Neural crest cell (in vitro differentiated cells): ENCODE results near the gene AFM. TPM values are rescaled to one million over a fixed set of nuclear protein-coding genes. Genes with fewer than 3 reads are reported as not detected.

Experiments used
- DNase-seq: peaks from one replicate; pipeline ENCODE4 v3.0.0; 2021; ENCODE audit warnings: low read depth, mixed read lengths, low spot score
- H3K27ac Mint-ChIP-seq: one replicate; pipeline ENCODE4 v1.8.0; 2021; ENCODE audit warnings: mild to moderate bottlenecking, mixed read lengths; ENCODE audit not compliant: unreplicated experiment
- H3K27me3 Mint-ChIP-seq: 2 replicates; pipeline ENCODE4 v1.8.0; 2021; ENCODE audit warnings: low read depth, mild to moderate bottlenecking, mixed read lengths
- H3K36me3 Mint-ChIP-seq: 2 replicates; pipeline ENCODE4 v1.8.0; 2021; ENCODE audit warnings: low read depth, mild to moderate bottlenecking, mixed read lengths
- H3K4me1 Mint-ChIP-seq: 2 replicates; pipeline ENCODE4 v1.8.0; 2021; ENCODE audit warnings: mixed read lengths
- H3K4me3 Mint-ChIP-seq: one replicate; pipeline ENCODE4 v1.8.0; 2021; ENCODE audit warnings: mild to moderate bottlenecking, mixed read lengths
- H3K9me3 Mint-ChIP-seq: 2 replicates; pipeline ENCODE4 v1.8.0; 2021; ENCODE audit warnings: mixed read lengths
- CTCF ChIP-seq: fragments of 200-600 bp; sonication (generic); conservative IDR thresholded peaks from 2 replicates; pipeline ENCODE4 v1.5.0; 2021; ENCODE audit warnings: antibody characterized with exemption, mild to moderate bottlenecking
- total RNA-seq: library from RNA; stranded (reverse); gene quantifications from 2 replicates; pipeline ENCODE4 v1.2.1, GENCODE V29; 2021

AFM gene
- total RNA-seq, 1 donor from 2014 or later: not detected

- Mint-ChIP-seq H3K9me3 (no peaks in the 10 kb centered on the region), H3K27ac (no peak overlapping the region)
These were observed 25.1 kb upstream of the AFM start for GRCh38 chr4:73456177-73457022.

GRCh38 chr4:73458184-73459047 lies 23.1 kb upstream of the AFM start:
- Mint-ChIP-seq H3K27ac (no peak overlapping the region), H3K4me1 (no peaks in the 10 kb centered on the region), H3K9me3 (no peaks in the 10 kb centered on the region), H3K4me3 (no peak overlapping the region), H3K27me3 (no peaks in the 10 kb centered on the region), H3K36me3 (no peaks in the 10 kb centered on the region)
- no peak for TF ChIP-seq CTCF
- no peak for DNase-seq

More at GRCh38 chr4:73456177-73457022, 25.1 kb upstream of the AFM start:
- no peak overlapping the region for H3K4me3 Mint-ChIP-seq
- no peak for TF ChIP-seq CTCF
- H3K27me3 Mint-ChIP-seq: no peaks in the 10 kb centered on the region
- no peaks in the 10 kb centered on the region for H3K36me3 Mint-ChIP-seq
- DNase-seq: no peak
- no peaks in the 10 kb centered on the region for H3K4me1 Mint-ChIP-seq

GRCh38 chr4:73459048-73459421 lies 22.5 kb upstream of the AFM start:
- Mint-ChIP-seq H3K36me3 (peaks cover 2% of the 10 kb centered on the region), H3K4me3 (no peak overlapping the region), H3K4me1 (no peaks in the 10 kb centered on the region)

GRCh38 chr4:73460913-73461522 lies 20.5 kb upstream of the AFM start:
- no peak overlapping the region for H3K27ac Mint-ChIP-seq
- H3K4me3 Mint-ChIP-seq: no peak overlapping the region
- peaks cover 2% of the 10 kb centered on the region for H3K4me1 Mint-ChIP-seq
- no peak for DNase-seq
- no peaks in the 10 kb centered on the region for H3K27me3 Mint-ChIP-seq
- H3K9me3 Mint-ChIP-seq: peaks cover 8% of the 10 kb centered on the region
- H3K36me3 Mint-ChIP-seq: peaks cover 2% of the 10 kb centered on the region
- no peak for TF ChIP-seq CTCF

More at GRCh38 chr4:73459048-73459421, 22.5 kb upstream of the AFM start:
- no peak for TF ChIP-seq CTCF
- Mint-ChIP-seq H3K27ac (no peak overlapping the region), H3K9me3 (no peaks in the 10 kb centered on the region), H3K27me3 (no peaks in the 10 kb centered on the region)
- DNase-seq: no peak

- Mint-ChIP-seq H3K27ac (no peak overlapping the region), H3K4me3 (no peak overlapping the region), H3K36me3 (peaks cover 5% of the 10 kb centered on the region), H3K9me3 (peaks cover 20% of the 10 kb centered on the region), H3K4me1 (peaks cover 5% of the 10 kb centered on the region), H3K27me3 (peaks cover 7% of the 10 kb centered on the region)
- DNase-seq: no peak
- no peak for TF ChIP-seq CTCF
These were observed 13.4 kb upstream of the AFM start for GRCh38 chr4:73468170-73468569.
